SK-N-SH (cell line): ENCODE measurements around the gene CCND1. TPM values are rescaled to one million over a fixed set of nuclear protein-coding genes. Genes with fewer than 3 reads are reported as not detected.

Experiments
- CTCF ChIA-PET: fragments of 300-600, 350-600 bp; formaldehyde crosslinking; extraction: SDS; loops from one replicate; lab custom pipeline; 2021; lab: Yijun Ruan, JAX
- POLR2A ChIA-PET: fragments of 350-600 bp; sonication (Branson Sonifier 250); formaldehyde crosslinking; extraction: SDS; loops from one replicate; lab custom pipeline; 2020; ENCODE audit warnings: antibody characterized with exemption, inconsistent platforms; lab: Yijun Ruan, JAX
- DNase-seq: peaks from one replicate; pipeline ENCODE4 v3.0.0; 2012
- H2AFZ ChIP-seq: fragments of 200-600 bp; sonication (generic); 2 replicates; pipeline ENCODE4 v1.8.1; 2016; ENCODE audit warnings: antibody characterized with exemption, mild to moderate bottlenecking, low read depth
- H3F3A ChIP-seq: fragments of 200-600 bp; sonication (generic); replicated peaks from 2 replicates; pipeline ENCODE3; 2016; ENCODE audit warnings: antibody characterized with exemption, mild to moderate bottlenecking; ENCODE audit not compliant: insufficient read depth
- H3K27ac ChIP-seq, 2 experiments: fragments of 200-500 bp in 1 of 2; fragments of 200-600 bp in 1 of 2; sonication (Bioruptor generic) in 1 of 2; sonication (generic), shearing (Covaris generic) in 1 of 2; 2 replicates each; pipeline versions ENCODE4 v1.5.1 to v1.6.1; 2014 to 2016; ENCODE audit warnings: low read depth in 2 of 2, inconsistent platforms in 1 of 2, low read length in 1 of 2, mild to moderate bottlenecking in 1 of 2, mixed read lengths in 1 of 2
- H3K27me3 ChIP-seq: fragments of 200-600 bp; sonication (generic), shearing (Covaris generic); 2 replicates; pipeline ENCODE4 v1.6.1; 2016; ENCODE audit warnings: mixed run types; ENCODE audit not compliant: insufficient read depth
- H3K36me3 ChIP-seq, 2 experiments: fragments of 200-500 bp in 1 of 2; fragments of 200-600 bp in 1 of 2; sonication (Bioruptor generic) in 1 of 2; sonication (generic) in 1 of 2; replicated peaks in 1 of 2; 2 replicates each; pipeline versions ENCODE3 to v1.5.1; 2014 to 2016; ENCODE audit warnings: low read length in 1 of 2, mild to moderate bottlenecking in 1 of 2; ENCODE audit not compliant: insufficient read depth in 2 of 2, control insufficient read depth in 1 of 2
- H3K4me1 ChIP-seq, 2 experiments: fragments of 200-500 bp in 1 of 2; fragments of 200-600 bp in 1 of 2; sonication (Bioruptor generic) in 1 of 2; sonication (generic), shearing (Covaris generic) in 1 of 2; 2 replicates each; pipeline versions ENCODE4 v1.5.1 to v1.6.1; 2014 to 2016; ENCODE audit warnings: low read depth in 1 of 2, low read length in 1 of 2, mixed run types in 1 of 2; ENCODE audit not compliant: insufficient read depth in 2 of 2, control insufficient read depth in 1 of 2
- H3K4me2 ChIP-seq: fragments of 200-600 bp; sonication (generic), shearing (Covaris generic); 2 replicates; pipeline ENCODE4 v1.6.1; 2017; ENCODE audit warnings: mixed run types
- H3K4me3 ChIP-seq, 2 experiments: fragments of 200-500 bp in 1 of 2; fragments of 200-600 bp in 1 of 2; sonication (Bioruptor generic) in 1 of 2; sonication (generic), shearing (Covaris generic) in 1 of 2; 2 replicates each; pipeline versions ENCODE4 v1.5.1 to v1.8.1; 2014 to 2016; ENCODE audit warnings: low read depth in 2 of 2, inconsistent platforms in 1 of 2, low read length in 1 of 2, mild to moderate bottlenecking in 1 of 2, mixed read lengths in 1 of 2, moderate library complexity in 1 of 2
- H3K79me2 ChIP-seq: fragments of 200-600 bp; sonication (generic); 2 replicates; pipeline ENCODE4 v1.8.1; 2017; ENCODE audit warnings: mild to moderate bottlenecking; ENCODE audit not compliant: insufficient read depth
- H3K9ac ChIP-seq: fragments of 200-600 bp; sonication (generic); 2 replicates; pipeline ENCODE4 v1.6.1; 2017; ENCODE audit warnings: mixed run types
- H3K9me2 ChIP-seq: fragments of 200-600 bp; sonication (generic); 2 replicates; pipeline ENCODE4 v1.6.1; 2017; ENCODE audit warnings: mixed run types
- H3K9me3 ChIP-seq: fragments of 200-600 bp; sonication (generic); 2 replicates; pipeline ENCODE4 v1.6.1; 2017; ENCODE audit warnings: mixed run types, mild to moderate bottlenecking, moderate library complexity
- H4K20me1 ChIP-seq: fragments of 200-600 bp; sonication (generic); 2 replicates; pipeline ENCODE4 v1.6.1; 2017; ENCODE audit warnings: mild to moderate bottlenecking, mixed run types; ENCODE audit not compliant: insufficient read depth
- CTCF ChIP-seq: fragments of 200-600 bp; sonication (generic); IDR thresholded peaks from 2 replicates; pipeline ENCODE4 v1.6.1; 2017; ENCODE audit warnings: antibody characterized with exemption, mild to moderate bottlenecking, moderate library complexity
- ELF1 ChIP-seq: IDR thresholded peaks from 2 replicates; pipeline ENCODE4 v1.4.0; 2012
- EZH2phosphoT487 ChIP-seq: fragments of 200-600 bp; sonication (generic); IDR thresholded peaks from 2 replicates; pipeline ENCODE4 v1.6.1; 2017; ENCODE audit warnings: low read depth, mixed run types, mild to moderate bottlenecking, antibody characterized with exemption, moderate library complexity, borderline replicate concordance
- FOXM1 ChIP-seq: IDR thresholded peaks from 2 replicates; pipeline ENCODE4 v1.4.0; 2012; ENCODE audit warnings: low read depth, mild to moderate bottlenecking
- IRF3 ChIP-seq: fragments of 150-350 bp; IDR thresholded peaks from 2 replicates; pipeline ENCODE4 v1.6.1; 2016; ENCODE audit warnings: mild to moderate bottlenecking, low read depth, low read length
- JUND ChIP-seq: IDR thresholded peaks from 2 replicates; pipeline ENCODE4 v1.4.0; 2012
- MAX ChIP-seq: IDR thresholded peaks from 2 replicates; pipeline ENCODE4 v1.4.0; 2012; ENCODE audit warnings: low read depth
- MXI1 ChIP-seq: IDR thresholded peaks from 2 replicates; pipeline ENCODE4 v1.6.1; 2012; ENCODE audit warnings: mild to moderate bottlenecking, low read depth, low read length, improper control_type of control experiment
- NFIC ChIP-seq: IDR thresholded peaks from 2 replicates; pipeline ENCODE4 v1.4.0; 2012; ENCODE audit warnings: borderline replicate concordance
- PBX3 ChIP-seq: IDR thresholded peaks from 2 replicates; pipeline ENCODE4; 2012
- POLR2AphosphoS5 ChIP-seq: IDR thresholded peaks from 2 replicates; pipeline ENCODE4 v1.6.1; 2012; ENCODE audit warnings: low read depth, low read length
- REST ChIP-seq: IDR thresholded peaks from 2 replicates; pipeline ENCODE4 v1.6.1; 2012; ENCODE audit warnings: mild to moderate bottlenecking, low read depth, low read length, moderate library complexity
- SIN3A ChIP-seq: IDR thresholded peaks from 2 replicates; pipeline ENCODE4 v1.6.1; 2012; ENCODE audit warnings: low read depth, mild to moderate bottlenecking, low read length, moderate library complexity, borderline replicate concordance
- USF2 ChIP-seq: fragments of 150-350 bp; IDR thresholded peaks from 2 replicates; pipeline ENCODE4 v1.6.1; 2017; ENCODE audit warnings: antibody characterized with exemption, low read length, low read depth, borderline replicate concordance
- YY1 ChIP-seq: IDR thresholded peaks from 2 replicates; pipeline ENCODE4 v1.4.0; 2012; ENCODE audit warnings: low read depth, mild to moderate bottlenecking
- ZBTB33 ChIP-seq: IDR thresholded peaks from 2 replicates; pipeline ENCODE4 v1.4.0; 2012; ENCODE audit warnings: low read depth, borderline replicate concordance
- WGBS: methylation state at CpG from one replicate; pipeline ENCODE4 v1.1.6; 2017; ENCODE audit warnings: low lambda C conversion rate; 5-methylcytosine and 5-hydroxymethylcytosine counted together
- polyA plus RNA-seq, 3 experiments: library from polyadenylated mRNA; depleted of rRNA; stranded (reverse); fragments of >200 nt; gene quantifications; 2 replicates each; pipeline ENCODE4 v1.2.3, GENCODE V29; 2012

Gene CCND1
- polyA plus RNA-seq, 1 of the 3 experiments (the other 2 are of a cell fraction): 242 TPM

- no peak for TF ChIP-seq ZBTB33
- no peak for TF ChIP-seq FOXM1
- no peak for TF ChIP-seq ELF1
- no peak for TF ChIP-seq JUND
- no peak for TF ChIP-seq EZH2phosphoT487
- TF ChIP-seq MXI1: no peak
- no peak for TF ChIP-seq PBX3
- no peak for TF ChIP-seq CTCF
- TF ChIP-seq MAX: no peak
- no peak for TF ChIP-seq SIN3A
- no peak for TF ChIP-seq YY1
Observed at GRCh38 chr11:69689484-69690319, 48.7 kb downstream of the CCND1 start (continued).

- ChIA-PET CTCF (interaction anchor here (0.6 to 2.8 kb wide), 6 partner anchors 13 to 504 kb away, joined by 3 to 14 read pairs (median 7); no protein-coding TSS in a partner anchor), POLR2A (interaction anchor here (0.8 kb wide), 1 partner anchor 589 kb away, joined by 5 read pairs; no protein-coding TSS in a partner anchor)
- H3K9me2 ChIP-seq: no peaks in the 10 kb centered on the region
- no peaks in the 10 kb centered on the region for H3K36me3 ChIP-seq
- no peaks in the 10 kb centered on the region for H3K9me3 ChIP-seq
- no peak overlapping the region for H3K4me3 ChIP-seq
- no peaks in the 10 kb centered on the region for H3K79me2 ChIP-seq
- H3F3A ChIP-seq: no peaks in the 10 kb centered on the region
- no peaks in the 10 kb centered on the region for H4K20me1 ChIP-seq
- peaks cover 6% of the 10 kb centered on the region; the same call in 1 of the 2 replicates for H3K27me3 ChIP-seq
- H3K9ac ChIP-seq: no peak overlapping the region
- H3K4me2 ChIP-seq: no peak overlapping the region
- no peak for DNase-seq
- H3K27ac ChIP-seq: no peak overlapping the region
- no peaks in the 10 kb centered on the region for H3K4me1 ChIP-seq
- no peak overlapping the region for H2AFZ ChIP-seq
- WGBS: 44% methylated on average over 2 of the region's 2 CpGs
- no peak for TF ChIP-seq ZBTB33
- no peak for TF ChIP-seq IRF3
- no peak for TF ChIP-seq USF2
- no peak for TF ChIP-seq EZH2phosphoT487
- TF ChIP-seq NFIC: no peak
- no peak for TF ChIP-seq POLR2AphosphoS5
- TF ChIP-seq REST: no peak
Observed at GRCh38 chr11:69691463-69691862, 50.5 kb downstream of the CCND1 start.
